Smooth muscle cell (in vitro differentiated cells): Measurements from ENCODE around the gene NEDD4L. TPM values are rescaled to one million over a fixed set of nuclear protein-coding genes. Genes with fewer than 3 reads are reported as not detected.
A peak's percentile ranks its signal among the peaks of the same experiment; 100 is the strongest.

ENCODE experiments used
- DNase-seq: peaks from one replicate; lab custom pipeline; 2025; ENCODE audit not compliant: unreplicated experiment; lab: John Stamatoyannopoulos, UW
- H2AFZ ChIP-seq: fragments of 200-600 bp; sonication (generic); 2 replicates; pipeline ENCODE4 v1.6.0; 2016; ENCODE audit warnings: antibody characterized with exemption, low read depth, mild to moderate bottlenecking
- H3F3A ChIP-seq: fragments of 200-600 bp; sonication (generic); 2 replicates; pipeline ENCODE4 v1.6.0; 2017; ENCODE audit warnings: antibody characterized with exemption, low read depth
- H3K27ac ChIP-seq: fragments of 200-600 bp; sonication (generic); 2 replicates; pipeline ENCODE4 v1.5.1; 2016; ENCODE audit warnings: low read depth, mild to moderate bottlenecking
- H3K27me3 ChIP-seq: fragments of 200-600 bp; sonication (generic); 2 replicates; pipeline ENCODE4 v1.6.1; 2016; ENCODE audit warnings: low read depth, mild to moderate bottlenecking
- H3K36me3 ChIP-seq: fragments of 200-600 bp; sonication (generic); 2 replicates; pipeline ENCODE4 v1.5.1; 2016; ENCODE audit warnings: low read depth
- H3K4me1 ChIP-seq: fragments of 200-600 bp; sonication (generic); 2 replicates; pipeline ENCODE4 v1.5.1; 2016; ENCODE audit warnings: low read depth
- H3K4me2 ChIP-seq: fragments of 200-600 bp; sonication (generic); 2 replicates; pipeline ENCODE4 v1.6.0; 2016; ENCODE audit warnings: mild to moderate bottlenecking
- H3K4me3 ChIP-seq: fragments of 200-600 bp; sonication (generic); 2 replicates; pipeline ENCODE4 v1.5.1; 2016; ENCODE audit warnings: mild to moderate bottlenecking
- H3K79me2 ChIP-seq: fragments of 200-600 bp; sonication (generic); 2 replicates; pipeline ENCODE4 v1.6.0; 2016; ENCODE audit warnings: low read depth, mild to moderate bottlenecking
- H3K9ac ChIP-seq: fragments of 200-600 bp; sonication (generic); 2 replicates; pipeline ENCODE4 v1.6.0; 2016; ENCODE audit warnings: low read depth
- H3K9me3 ChIP-seq: fragments of 200-600 bp; sonication (generic); replicated peaks from 2 replicates; pipeline ENCODE4 v1.5.1; 2016; ENCODE audit warnings: low read depth
- H4K20me1 ChIP-seq: fragments of 200-600 bp; sonication (generic); 2 replicates; pipeline ENCODE4 v1.6.0; 2016; ENCODE audit warnings: low read depth
- CTCF ChIP-seq: fragments of 200-600 bp; sonication (generic); IDR thresholded peaks from 2 replicates; pipeline ENCODE4 v1.5.1; 2017; ENCODE audit warnings: borderline replicate concordance, mild to moderate bottlenecking, antibody characterized with exemption; ENCODE audit not compliant: insufficient read depth, poor library complexity, severe bottlenecking
- WGBS: methylation state at CpG from one replicate; pipeline ENCODE4 v1.1.7; 2016; ENCODE audit warnings: low lambda C conversion rate; 5-methylcytosine and 5-hydroxymethylcytosine counted together
- polyA plus RNA-seq: library from polyadenylated mRNA; unstranded; fragments of >200 nt; fragmentation: Nextera tagmentation; extraction: Ambion mirVana; gene quantifications from 2 replicates; pipeline ENCODE4 v1.2.1, GENCODE V29; 2016
- total RNA-seq: library from RNA; depleted of rRNA; stranded (reverse); fragments of >200 nt; gene quantifications from 2 replicates; pipeline ENCODE4 v1.2.3, GENCODE V29; 2014

The NEDD4L gene
- total and polyA plus RNA-seq, 2 experiments from 2014 or later = 8.7 to 41.3 TPM

DNA sequence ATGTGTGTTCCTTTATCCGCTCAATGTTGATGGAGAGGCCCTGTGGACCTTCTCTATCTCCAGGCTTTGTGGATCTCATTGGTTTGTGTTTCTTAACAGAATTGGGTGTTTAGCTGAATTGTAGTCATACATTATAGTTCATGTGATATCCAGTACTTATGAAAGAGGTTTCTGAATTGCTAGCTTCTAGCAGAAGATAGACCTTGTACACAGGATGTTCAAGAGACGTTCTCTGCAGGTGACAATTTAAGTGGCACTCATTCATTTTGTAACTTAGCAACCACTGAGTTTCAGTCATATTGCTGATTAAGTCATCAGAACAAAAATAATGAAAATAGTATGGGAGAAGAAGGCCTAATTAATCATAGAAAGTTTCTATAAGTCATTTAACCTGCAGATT is 305.6 kb downstream of the NEDD4L start:
- H3K4me3 ChIP-seq = no peak overlapping the region
- no peaks in the 10 kb centered on the region for H3F3A ChIP-seq
- no peaks in the 10 kb centered on the region for H3K9me3 ChIP-seq
- H4K20me1 ChIP-seq = no peaks in the 10 kb centered on the region
- TF ChIP-seq CTCF = no peak
- H3K27ac ChIP-seq = no peak overlapping the region
- no peak for DNase-seq
- no peaks in the 10 kb centered on the region for H3K27me3 ChIP-seq
- no peak overlapping the region for H3K9ac ChIP-seq
- H3K79me2 ChIP-seq = no peaks in the 10 kb centered on the region
- no peak overlapping the region for H3K4me2 ChIP-seq
- peaks cover 4% of the 10 kb centered on the region for H3K36me3 ChIP-seq
- 96% methylated on average over 2 of the region's 2 CpGs for WGBS
- H2AFZ ChIP-seq = no peak overlapping the region
- peaks cover 12% of the 10 kb centered on the region for H3K4me1 ChIP-seq

DNA sequence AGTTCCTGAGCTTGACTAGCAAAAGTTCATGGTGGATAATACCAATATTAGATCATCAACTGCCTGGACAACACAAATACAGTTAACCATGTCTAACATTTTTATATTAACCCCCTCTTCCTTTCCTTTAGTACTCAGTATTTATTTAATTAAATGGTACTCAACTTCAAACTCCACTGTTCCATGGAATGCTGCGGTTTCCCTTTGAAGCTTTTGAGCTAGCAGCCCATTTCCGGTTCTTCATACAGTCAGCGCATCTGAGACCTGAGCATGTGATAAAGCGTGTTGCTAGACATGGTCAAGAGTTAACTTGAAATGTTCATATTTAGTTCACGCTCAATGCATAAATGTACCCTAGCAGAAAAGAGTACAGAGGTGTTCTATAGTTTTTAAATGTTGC is 306.5 kb downstream of the NEDD4L start:
- no peak for TF ChIP-seq CTCF
- Histone ChIP-seq H2AFZ (no peak overlapping the region), H3K27me3 (no peaks in the 10 kb centered on the region), H3K4me3 (no peak overlapping the region), H3K9me3 (no peaks in the 10 kb centered on the region), H3F3A (no peaks in the 10 kb centered on the region), H3K9ac (no peak overlapping the region), H3K79me2 (no peaks in the 10 kb centered on the region), H3K27ac (no peak overlapping the region), H3K4me2 (no peak overlapping the region), H3K4me1 (peaks cover 4% of the 10 kb centered on the region), H4K20me1 (no peaks in the 10 kb centered on the region), H3K36me3 (peaks cover 4% of the 10 kb centered on the region)
- no peak for DNase-seq
- WGBS = 95% methylated on average over 5 of the region's 5 CpGs

- Histone ChIP-seq H3K4me2 (no peak overlapping the region), H3K4me1 (no peaks in the 10 kb centered on the region), H3K27ac (no peak overlapping the region), H3K4me3 (no peak overlapping the region), H3K79me2 (no peaks in the 10 kb centered on the region), H4K20me1 (no peaks in the 10 kb centered on the region), H3F3A (no peaks in the 10 kb centered on the region), H3K9ac (no peak overlapping the region), H3K27me3 (no peaks in the 10 kb centered on the region), H2AFZ (no peak overlapping the region), H3K9me3 (no peaks in the 10 kb centered on the region), H3K36me3 (peaks cover 4% of the 10 kb centered on the region)
- TF ChIP-seq CTCF = no peak
- WGBS = 80% methylated on average over 3 of the region's 3 CpGs
- no peak for DNase-seq
These were observed 307.8 kb downstream of the NEDD4L start for GRCh38 chr18:58351776-58352175.

DNA sequence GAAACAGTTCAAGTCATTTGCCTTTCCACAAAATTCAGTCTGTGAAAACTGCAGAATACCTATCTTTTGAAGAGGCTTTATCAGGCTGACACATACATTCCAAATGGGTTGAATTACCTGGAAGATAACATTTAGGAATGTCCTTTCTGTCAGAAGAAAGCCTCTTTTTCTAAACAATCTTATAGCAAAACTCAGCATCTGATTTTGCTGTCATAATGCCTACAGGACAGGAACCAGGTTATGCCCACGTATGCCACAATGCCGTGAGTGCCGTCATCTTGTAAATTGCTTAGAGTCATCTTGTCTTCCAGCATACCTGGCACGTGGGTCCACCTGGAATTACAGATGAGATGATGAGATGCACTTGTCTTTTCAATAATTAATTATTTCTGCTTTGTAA is 309.6 kb downstream of the NEDD4L start:
- Histone ChIP-seq H3K4me3 (no peak overlapping the region), H3K79me2 (no peaks in the 10 kb centered on the region), H3K4me2 (no peak overlapping the region), H2AFZ (no peak overlapping the region), H3K27me3 (no peaks in the 10 kb centered on the region), H3K36me3 (peaks cover 4% of the 10 kb centered on the region), H3K4me1 (peaks cover 2% of the 10 kb centered on the region), H4K20me1 (no peaks in the 10 kb centered on the region), H3F3A (no peaks in the 10 kb centered on the region), H3K9ac (peak overlapping the region; percentile 18), H3K9me3 (no peaks in the 10 kb centered on the region), H3K27ac (peak overlapping the region; percentile 92)
- no peak for DNase-seq
- 62% methylated on average over 4 of the region's 4 CpGs for WGBS
- TF ChIP-seq CTCF = no peak
